A549 (cell line): ENCODE data around the gene ZBP1. TPM values are rescaled to one million over a fixed set of nuclear protein-coding genes. Genes with fewer than 3 reads are reported as not detected.

ENCODE experiments used
- ATAC-seq, 2 experiments: fragments of 200-7000 bp in 1 of 2; fragments of >200 bp in 1 of 2; cut with Nextera tagmentation in 1 of 2; cut with Tn5 transposase in 1 of 2; 3 replicates each; pipeline versions ENCODE4 v1.8.0 to v1.9.1; 2018 to 2020; ENCODE audit warnings: mild to moderate bottlenecking in 1 of 2, moderate library complexity in 1 of 2
- CTCF ChIA-PET: fragments of 300-600 bp; sonication (Branson Sonifier 250); formaldehyde crosslinking; extraction: SDS; loops from one replicate; lab custom pipeline; 2021; ENCODE audit warnings: antibody characterized with exemption, inconsistent platforms; lab: Yijun Ruan, JAX
- POLR2A ChIA-PET: fragments of 350-600 bp; formaldehyde crosslinking; extraction: SDS; loops from one replicate; lab custom pipeline; 2021; ENCODE audit warnings: antibody characterized with exemption, inconsistent platforms; lab: Yijun Ruan, JAX
- DNase-seq, 2 experiments: peaks; one replicate each; pipeline versions ENCODE4 v3.0.0 to v3.0.0-alpha.2; 2011 to 2016; ENCODE audit warnings: low read depth in 1 of 2, low spot score in 1 of 2
- FAIRE-seq: peaks from 2 replicates; lab custom pipeline; 2011; peaks lifted over from hg19 to GRCh38; lab: Jason Lieb, UNC
- H3K27ac ChIP-seq, 2 experiments: fragments of >200 bp; sonication (Bioruptor Twin); formaldehyde crosslinking; 3 replicates each; pipeline ENCODE4 v1.5.1; 2016 to 2017
- H3K4me1 ChIP-seq: fragments of >200 bp; sonication (Bioruptor Twin); formaldehyde crosslinking; 3 replicates; pipeline ENCODE4 v1.6.1; 2016
- H3K4me2 ChIP-seq: fragments of >200 bp; sonication (Bioruptor Twin); formaldehyde crosslinking; 3 replicates; pipeline ENCODE4 v1.6.1; 2016
- H3K4me3 ChIP-seq: fragments of >200 bp; sonication (Bioruptor Twin); formaldehyde crosslinking; 3 replicates; pipeline ENCODE4 v1.5.1; 2016
- H3K9me3 ChIP-seq: fragments of >200 bp; sonication (Bioruptor Twin); formaldehyde crosslinking; 3 replicates; pipeline ENCODE4 v1.6.1; 2016
- ATOH8 ChIP-seq: fragments of 250-450 bp; sonication (Bioruptor Pico); IDR thresholded peaks from 2 replicates; pipeline ENCODE4 v1.5.0; 2020; ENCODE audit warnings: low read depth, mild to moderate bottlenecking, moderate library complexity
- BCL3 ChIP-seq: fragments of >200 bp; sonication (Bioruptor Twin); formaldehyde crosslinking; IDR thresholded peaks from 3 replicates; pipeline ENCODE4 v1.6.1; 2016
- CHD2 ChIP-seq: fragments of 150-350 bp; IDR thresholded peaks from 2 replicates; pipeline ENCODE4 v1.6.1; 2014; ENCODE audit warnings: low read length; ENCODE audit not compliant: partially characterized antibody
- CTCF ChIP-seq: fragments of >200 bp; sonication (Bioruptor Twin); formaldehyde crosslinking; IDR thresholded peaks from 3 replicates; pipeline ENCODE4 v1.5.1; 2016
- E2F6 ChIP-seq: IDR thresholded peaks from 2 replicates; pipeline ENCODE4 v1.6.1; 2012; ENCODE audit warnings: low read depth, borderline replicate concordance
- HDAC2 ChIP-seq: fragments of 200-600 bp; sonication (generic); IDR thresholded peaks from 2 replicates; pipeline ENCODE4 v1.6.1; 2016
- HEYL ChIP-seq: fragments of 250-450 bp; sonication (Bioruptor Pico); IDR thresholded peaks from 2 replicates; pipeline ENCODE4 v1.8.0; 2021; ENCODE audit warnings: mild to moderate bottlenecking, moderate library complexity
- HMGXB4 ChIP-seq: fragments of 250-450 bp; sonication (Bioruptor Pico); IDR thresholded peaks from 2 replicates; pipeline ENCODE4 v1.5.0; 2021; ENCODE audit warnings: mild to moderate bottlenecking, moderate library complexity, borderline replicate concordance
- HOXB5 ChIP-seq: fragments of 250-450 bp; sonication (Bioruptor Pico); IDR thresholded peaks from 2 replicates; pipeline ENCODE4 v1.5.0; 2020; ENCODE audit warnings: mild to moderate bottlenecking, moderate library complexity
- KDM1A ChIP-seq: fragments of 200-600 bp; sonication (generic); IDR thresholded peaks from 2 replicates; pipeline ENCODE4 v1.6.1; 2016; ENCODE audit warnings: low read depth, mild to moderate bottlenecking
- KDM5A ChIP-seq: fragments of 200-600 bp; sonication (generic); IDR thresholded peaks from 2 replicates; pipeline ENCODE4 v1.6.1; 2016; ENCODE audit warnings: antibody characterized with exemption, mild to moderate bottlenecking
- MAX ChIP-seq: IDR thresholded peaks from 2 replicates; pipeline ENCODE4 v1.6.1; 2012
- POLR2AphosphoS2 ChIP-seq: conservative IDR thresholded peaks from 2 replicates; pipeline ENCODE4 v1.6.1; 2012; ENCODE audit warnings: low read length, improper control_type of control experiment, inconsistent platforms
- ZC3H11A ChIP-seq: fragments of 450-650 bp; IDR thresholded peaks from 2 replicates; pipeline ENCODE4 v1.6.1; 2014; ENCODE audit warnings: antibody characterized with exemption, mild to moderate bottlenecking
- WGBS: methylation state at CpG from one replicate; pipeline ENCODE4 v1.1.6; 2017; ENCODE audit errors: missing lambda C conversion rate; 5-methylcytosine and 5-hydroxymethylcytosine counted together
- polyA plus RNA-seq, 4 experiments: library from polyadenylated mRNA; depleted of rRNA in 3 of 4; stranded (reverse); fragments of >200 nt; fragmentation: RNase III in 1 of 4; extraction: RNeasy Plus Mini Kit Qiagen cat#74134 plus additional on column Dnase treatment in 1 of 4; gene quantifications; 2 replicates in 3 of 4; 3 replicates in 1 of 4; pipeline ENCODE4 v1.2.3, GENCODE V29; 2011 to 2017

ZBP1 gene
- polyA plus RNA-seq, 2 of the 4 experiments (the other 2 are of a cell fraction), result 0.05 TPM; not detected in 1

GRCh38 chr20:57591289-57592229 lies 28.7 kb downstream of the ZBP1 start:
- FAIRE-seq (no peak), DNase-seq (no peak), ATAC-seq (no peak)
- CTCF ChIA-PET, result interaction anchor here (0.8 to 11.9 kb wide), 9 partner anchors 9 to 643 kb away, joined by 3 to 388 read pairs (median 8); no protein-coding TSS in a partner anchor
- H3K4me3 ChIP-seq, result no peak overlapping the region
- POLR2A ChIA-PET, result no interaction called here
- no peak overlapping the region for H3K4me2 ChIP-seq
- 71% methylated on average over 15 of the region's 15 CpGs for WGBS
- TF ChIP-seq KDM1A (no peak), HDAC2 (no peak), HMGXB4 (CRISPR knock-in tag) (no peak)
- H3K9me3 ChIP-seq, result peaks cover 9% of the 10 kb centered on the region
- no peak overlapping the region for H3K27ac ChIP-seq
- H3K4me1 ChIP-seq, result peaks cover 4% of the 10 kb centered on the region; the same call in 2 of the 3 replicates

GRCh38 chr20:57590485-57591288 lies 29.5 kb downstream of the ZBP1 start:
- Histone ChIP-seq H3K9me3 (peaks cover 9% of the 10 kb centered on the region), H3K27ac (no peak overlapping the region), H3K4me3 (no peak overlapping the region), H3K4me2 (no peak overlapping the region), H3K4me1 (peaks cover 4% of the 10 kb centered on the region; the same call in 2 of the 3 replicates)
- FAIRE-seq, result no peak
- ChIA-PET POLR2A (no interaction called here), CTCF (interaction anchor here (0.8 to 11.9 kb wide), 7 partner anchors 8 to 644 kb away, joined by 3 to 388 read pairs (median 12); no protein-coding TSS in a partner anchor)
- TF ChIP-seq HOXB5 (CRISPR knock-in tag) (no peak), CHD2 (no peak), POLR2AphosphoS2 (no peak), KDM1A (no peak), ZC3H11A (no peak), KDM5A (no peak), ATOH8 (CRISPR knock-in tag) (no peak), E2F6 (no peak), CTCF (no peak), HEYL (CRISPR knock-in tag) (no peak), BCL3 (no peak), MAX (no peak)
- WGBS, result 71% methylated on average over 18 of the region's 18 CpGs
- DNase-seq, result no peak
- ATAC-seq, result no peak
